T-helper 2 cell treated with Interferon-gamma antibody and Interleukin-4, amounts not matched to agents 5 μg/mL and 100 μg/mL, for 36 hours (primary cell): ENCODE data around the gene CAP2.
"Not testable (repeated sequence)": the region's sequence is repeated elsewhere in the genome, so short reads cannot be mapped to it uniquely, and the experiment has no call there.

ENCODE experiments used
- DNase-seq: peaks from one replicate; pipeline ENCODE4 v3.0.0; 2021; ENCODE audit warnings: low spot score
- H3K27ac Mint-ChIP-seq: one replicate; pipeline ENCODE4 v1.8.0; 2021; ENCODE audit warnings: mild to moderate bottlenecking, mixed read lengths
- H3K27me3 Mint-ChIP-seq: one replicate; pipeline ENCODE4 v1.8.0; 2021; ENCODE audit warnings: low read depth, mixed read lengths
- H3K36me3 Mint-ChIP-seq: one replicate; pipeline ENCODE4 v1.8.0; 2021; ENCODE audit warnings: low read depth, mixed read lengths
- H3K4me1 Mint-ChIP-seq: one replicate; pipeline ENCODE4 v1.8.0; 2021; ENCODE audit warnings: low read depth, mixed read lengths
- H3K4me3 Mint-ChIP-seq: one replicate; pipeline ENCODE4 v1.8.0; 2022; ENCODE audit warnings: mild to moderate bottlenecking, moderate library complexity, mixed read lengths
- H3K9me3 Mint-ChIP-seq: one replicate; pipeline ENCODE4 v1.8.0; 2021; ENCODE audit warnings: mixed read lengths

CAP2 gene

DNA sequence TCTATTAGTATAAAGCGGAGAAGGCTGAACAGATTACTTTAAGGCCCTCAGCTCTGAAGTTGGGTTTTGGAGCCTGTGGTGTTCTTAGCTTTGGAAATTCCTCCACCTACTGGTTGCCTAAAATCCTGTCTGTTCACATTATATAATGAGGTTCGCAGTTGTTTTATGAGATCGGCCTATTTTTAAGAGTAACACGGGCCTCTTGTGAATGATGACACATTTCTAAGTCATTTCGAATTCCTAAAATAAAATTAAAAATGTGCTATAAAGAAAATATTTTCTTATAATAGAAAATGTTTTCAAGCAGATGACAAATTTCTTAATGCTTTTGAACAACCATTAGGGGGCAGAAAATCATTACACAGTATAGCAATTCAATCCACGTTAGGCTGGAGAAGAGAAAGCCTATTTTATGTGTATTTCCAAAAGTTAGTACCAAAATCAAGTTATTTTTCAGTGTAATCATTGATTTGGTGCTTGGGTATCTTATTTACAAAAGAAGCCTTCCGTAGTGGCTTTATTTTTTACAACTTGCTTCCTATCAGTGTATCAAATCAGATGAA is 190.9 kb downstream of the CAP2 start:
- H3K4me1 Mint-ChIP-seq = peaks cover 7% of the 10 kb centered on the region

DNA sequence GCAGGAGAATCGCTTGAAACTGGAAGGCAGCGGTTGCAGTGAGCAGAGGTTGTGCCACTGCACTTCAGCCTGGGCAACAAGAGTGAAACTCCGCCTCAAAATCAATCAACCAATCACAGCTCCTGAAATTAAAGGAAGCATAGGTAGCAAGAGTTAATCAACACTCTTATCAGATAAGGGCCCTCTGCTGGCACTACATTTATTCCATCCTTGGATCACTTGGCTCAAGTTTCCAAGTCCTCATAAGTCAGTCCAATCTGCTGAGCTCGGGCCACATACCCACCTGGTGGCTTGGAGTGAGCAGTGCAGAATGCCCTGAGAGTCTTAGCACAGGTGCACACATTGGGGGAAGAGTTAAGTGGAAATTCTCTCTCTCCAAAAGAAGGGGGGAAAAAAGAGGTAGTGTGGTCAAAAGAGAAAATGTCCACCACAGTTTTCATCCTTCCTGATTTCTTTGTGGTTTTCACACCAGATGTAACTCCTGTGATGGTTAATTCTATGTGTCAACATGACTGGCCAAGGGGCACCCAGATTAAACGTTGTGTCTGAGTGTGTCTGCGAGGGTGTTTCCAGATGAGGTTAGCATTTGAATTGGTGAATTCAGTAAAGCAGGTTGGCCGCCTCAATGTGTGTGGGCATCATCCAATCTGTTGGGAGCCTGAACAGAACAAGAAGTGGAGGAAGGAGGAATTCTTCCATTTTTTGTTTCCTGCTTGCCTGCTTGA is 192.5 kb downstream of the CAP2 start:
- no peak overlapping the region for H3K4me3 Mint-ChIP-seq
- H3K36me3 Mint-ChIP-seq = no peaks in the 10 kb centered on the region
- peaks cover 6% of the 10 kb centered on the region for H3K4me1 Mint-ChIP-seq
- DNase-seq = no peak
- no peak overlapping the region for H3K27ac Mint-ChIP-seq
- H3K27me3 Mint-ChIP-seq = peaks cover 7% of the 10 kb centered on the region
- H3K9me3 Mint-ChIP-seq = no peaks in the 10 kb centered on the region

More for the DNA sequence above, 190.9 kb downstream of the CAP2 start:
- Mint-ChIP-seq H3K4me3 (no peak overlapping the region), H3K27ac (no peak overlapping the region), H3K36me3 (no peaks in the 10 kb centered on the region), H3K27me3 (peaks cover 9% of the 10 kb centered on the region), H3K9me3 (no peaks in the 10 kb centered on the region)
- no peak for DNase-seq

DNA sequence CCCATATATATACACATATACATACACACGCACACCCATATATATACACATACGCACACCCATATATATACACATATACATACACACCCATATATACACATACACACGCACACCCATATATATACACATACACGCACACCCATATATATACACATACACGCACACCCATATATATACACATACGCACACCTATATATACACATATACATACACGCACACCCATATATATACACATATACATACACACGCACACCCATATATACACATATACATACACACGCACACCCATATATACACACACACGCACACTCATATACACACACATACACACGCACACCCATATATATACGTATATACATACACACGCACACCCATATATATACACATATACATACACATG is 193.2 kb downstream of the CAP2 start:
- not testable (repeated sequence) for H3K4me3 Mint-ChIP-seq, H3K27ac Mint-ChIP-seq, H3K9me3 Mint-ChIP-seq, H3K4me1 Mint-ChIP-seq, H3K27me3 Mint-ChIP-seq, H3K36me3 Mint-ChIP-seq, DNase-seq

DNA sequence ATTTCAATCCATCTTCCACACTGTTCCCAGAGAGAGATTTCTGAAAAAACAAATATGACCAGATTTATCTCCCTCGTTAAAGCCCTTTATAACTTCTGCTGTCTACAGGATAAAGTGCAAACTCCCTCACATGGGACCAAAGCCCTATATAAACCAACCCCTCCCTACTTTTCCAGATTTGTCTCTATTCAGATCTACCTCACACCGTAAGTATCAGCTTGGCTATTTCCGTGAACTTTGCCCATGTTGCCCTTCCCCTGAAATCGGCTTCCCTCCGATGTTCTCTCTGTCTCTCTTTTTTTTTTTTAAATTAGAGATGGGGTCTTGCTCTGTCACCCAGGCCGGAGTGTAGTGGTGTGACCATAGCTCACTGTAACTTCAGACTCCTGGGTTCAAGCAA is 194.6 kb downstream of the CAP2 start:
- DNase-seq = no peak
- Mint-ChIP-seq H3K27ac (no peak overlapping the region), H3K36me3 (no peaks in the 10 kb centered on the region), H3K4me3 (no peak overlapping the region), H3K9me3 (no peaks in the 10 kb centered on the region), H3K4me1 (peaks cover 9% of the 10 kb centered on the region), H3K27me3 (peaks cover 3% of the 10 kb centered on the region)

DNA sequence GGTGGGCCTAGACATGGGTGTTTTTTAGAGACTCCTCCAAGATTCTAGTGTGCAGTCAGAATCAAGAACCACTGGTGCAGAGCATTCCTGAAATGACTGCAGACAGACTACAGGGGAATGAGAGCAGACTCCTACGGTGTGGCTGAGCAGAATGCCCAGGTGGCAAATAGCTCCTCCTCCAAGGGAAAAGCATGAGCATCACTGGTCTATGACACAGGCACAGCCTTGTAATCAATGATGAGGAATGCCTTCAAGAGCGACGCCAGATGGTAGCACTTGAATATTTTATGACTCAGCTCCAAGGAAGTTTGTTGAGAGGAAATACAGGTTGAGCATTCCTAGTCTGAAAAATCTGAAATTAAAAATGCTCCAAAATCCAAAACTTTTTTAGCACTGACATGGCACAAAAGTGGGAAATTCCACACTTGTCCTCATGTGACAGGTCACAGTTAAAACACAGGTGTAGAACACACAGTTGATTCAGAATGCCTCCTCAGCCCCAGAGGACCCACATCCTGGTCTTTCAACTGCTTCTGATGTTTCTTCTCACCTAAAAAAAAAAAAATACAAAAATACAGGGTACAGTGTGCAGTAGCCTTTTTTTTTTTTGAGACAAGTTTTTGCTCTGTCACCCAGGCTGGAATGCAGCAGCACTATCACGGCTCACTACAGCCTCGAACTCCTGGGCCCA is 196.2 kb downstream of the CAP2 start:
- H3K27ac Mint-ChIP-seq = no peak overlapping the region
- H3K4me1 Mint-ChIP-seq = peaks cover 4% of the 10 kb centered on the region
- H3K9me3 Mint-ChIP-seq = no peaks in the 10 kb centered on the region
- H3K36me3 Mint-ChIP-seq = no peaks in the 10 kb centered on the region
- DNase-seq = no peak
- peaks cover 6% of the 10 kb centered on the region for H3K27me3 Mint-ChIP-seq
- H3K4me3 Mint-ChIP-seq = no peak overlapping the region

- H3K4me1 Mint-ChIP-seq = peaks cover 4% of the 10 kb centered on the region
- H3K27me3 Mint-ChIP-seq = peaks cover 10% of the 10 kb centered on the region
- no peak overlapping the region for H3K4me3 Mint-ChIP-seq
- no peaks in the 10 kb centered on the region for H3K9me3 Mint-ChIP-seq
- no peaks in the 10 kb centered on the region for H3K36me3 Mint-ChIP-seq
- H3K27ac Mint-ChIP-seq = no peak overlapping the region
- DNase-seq = no peak
Observed at GRCh38 chr6:17591287-17591686, 197.9 kb downstream of the CAP2 start.

DNA sequence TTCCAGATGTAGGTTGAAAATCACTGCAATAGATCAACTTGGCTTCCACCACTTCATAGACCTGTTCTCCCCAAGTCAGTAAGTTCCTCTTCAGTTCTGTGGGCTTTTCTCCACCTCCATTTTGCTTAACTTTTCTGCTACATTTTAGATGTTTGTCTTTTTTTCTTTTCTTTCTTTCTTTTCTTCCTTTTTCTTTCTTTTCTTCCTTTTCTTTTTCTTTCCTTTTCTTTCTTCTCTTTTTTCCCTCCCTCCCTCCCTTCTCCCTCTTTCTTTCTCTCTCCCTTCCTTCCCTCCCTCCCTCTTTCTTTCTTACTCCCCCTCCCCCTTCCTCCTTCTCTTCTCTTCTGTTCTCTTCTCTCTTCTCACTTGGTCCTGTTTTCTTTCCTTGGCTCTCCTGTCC is 199.9 kb downstream of the CAP2 start:
- Mint-ChIP-seq H3K4me3 (no peak overlapping the region), H3K27ac (no peak overlapping the region), H3K27me3 (peaks cover 13% of the 10 kb centered on the region), H3K36me3 (no peaks in the 10 kb centered on the region), H3K9me3 (no peaks in the 10 kb centered on the region), H3K4me1 (peaks cover 4% of the 10 kb centered on the region)
- DNase-seq = no peak

- DNase-seq = no peak
- H3K36me3 Mint-ChIP-seq = no peaks in the 10 kb centered on the region
- H3K27ac Mint-ChIP-seq = no peak overlapping the region
- H3K4me3 Mint-ChIP-seq = no peak overlapping the region
- H3K27me3 Mint-ChIP-seq = peaks cover 13% of the 10 kb centered on the region
- H3K4me1 Mint-ChIP-seq = peaks cover 13% of the 10 kb centered on the region
- H3K9me3 Mint-ChIP-seq = no peaks in the 10 kb centered on the region
Observed at GRCh38 chr6:17596085-17596484, 202.7 kb downstream of the CAP2 start.

GRCh38 chr6:17599877-17600526 is 206.6 kb downstream of the CAP2 start, which contains the start of gene FAM8A1:
TSS of gene FAM8A1 (plus strand) at chr6:17600302. CDS start at chr6:17600410, 108 bp downstream.
- peak within 1 kb of the TSS; percentile 85 for H3K27ac Mint-ChIP-seq
- H3K9me3 Mint-ChIP-seq = no peaks in the 10 kb centered on the region
- peaks cover 32% of the 10 kb centered on the region for H3K4me1 Mint-ChIP-seq
- peaks cover 16% of the 10 kb centered on the region for H3K36me3 Mint-ChIP-seq
- peaks cover 4% of the 10 kb centered on the region for H3K27me3 Mint-ChIP-seq
- peak within 1 kb of the TSS; percentile 92 for H3K4me3 Mint-ChIP-seq
- peak; percentile 91 for DNase-seq

DNA sequence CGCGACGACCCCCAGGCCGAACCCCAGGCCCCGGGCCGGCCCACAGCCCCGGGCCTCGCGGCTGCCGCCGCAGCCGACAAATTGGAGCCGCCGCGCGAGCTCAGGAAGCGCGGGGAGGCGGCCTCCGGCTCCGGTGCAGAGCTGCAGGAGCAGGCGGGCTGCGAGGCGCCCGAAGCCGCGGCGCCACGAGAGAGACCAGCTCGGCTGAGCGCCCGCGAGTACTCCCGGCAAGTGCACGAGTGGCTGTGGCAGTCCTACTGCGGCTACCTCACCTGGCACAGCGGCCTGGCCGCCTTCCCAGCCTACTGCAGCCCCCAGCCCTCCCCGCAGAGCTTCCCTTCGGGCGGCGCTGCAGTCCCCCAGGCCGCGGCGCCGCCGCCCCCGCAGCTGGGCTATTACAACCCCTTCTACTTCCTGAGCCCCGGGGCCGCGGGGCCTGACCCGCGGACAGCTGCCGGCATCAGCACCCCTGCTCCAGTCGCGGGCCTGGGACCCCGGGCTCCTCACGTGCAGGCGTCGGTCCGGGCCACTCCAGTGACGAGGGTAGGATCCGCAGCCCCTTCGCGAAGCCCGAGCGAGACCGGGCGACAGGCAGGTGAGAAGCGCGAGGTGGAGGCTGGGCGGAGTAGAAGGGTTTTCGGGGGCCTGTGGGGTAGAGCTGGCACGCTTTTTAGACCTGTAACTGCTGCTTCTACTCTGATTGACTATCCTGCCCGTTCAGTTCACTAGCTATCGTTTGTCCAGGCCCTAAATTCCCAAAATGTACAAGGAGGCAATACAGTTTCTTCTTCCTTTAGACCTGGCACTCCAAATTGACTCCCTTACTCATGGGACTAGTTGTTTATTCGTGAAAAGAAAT is 207.4 kb downstream of the CAP2 start:
- peak; percentile 55 for DNase-seq
- Mint-ChIP-seq H3K27ac (peak overlapping the region; percentile 85), H3K4me3 (peak overlapping the region; percentile 92), H3K4me1 (peaks cover 32% of the 10 kb centered on the region), H3K27me3 (peaks cover 4% of the 10 kb centered on the region), H3K9me3 (no peaks in the 10 kb centered on the region), H3K36me3 (peaks cover 17% of the 10 kb centered on the region)

DNA sequence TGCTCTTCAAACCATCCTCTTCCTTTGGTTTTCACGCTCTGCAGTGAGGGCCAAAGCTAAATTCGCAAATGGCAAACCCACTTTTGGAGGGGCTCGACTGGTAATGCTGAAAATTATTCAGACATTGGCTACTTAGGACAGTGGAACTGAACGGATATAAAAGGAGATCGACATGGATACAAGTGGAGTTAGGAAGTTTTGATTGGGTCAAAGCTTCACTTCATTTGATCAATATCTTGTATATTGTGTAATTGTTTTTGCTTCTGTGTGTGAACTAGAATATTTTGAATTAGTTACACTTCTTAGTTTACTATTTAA is 207.9 kb downstream of the CAP2 start:
- peaks cover 21% of the 10 kb centered on the region for H3K36me3 Mint-ChIP-seq
- peak overlapping the region; percentile 85 for H3K27ac Mint-ChIP-seq
- no peaks in the 10 kb centered on the region for H3K9me3 Mint-ChIP-seq
- peaks cover 4% of the 10 kb centered on the region for H3K27me3 Mint-ChIP-seq
- peak overlapping the region; percentile 92 for H3K4me3 Mint-ChIP-seq
- H3K4me1 Mint-ChIP-seq = peaks cover 32% of the 10 kb centered on the region
- no peak for DNase-seq

DNA sequence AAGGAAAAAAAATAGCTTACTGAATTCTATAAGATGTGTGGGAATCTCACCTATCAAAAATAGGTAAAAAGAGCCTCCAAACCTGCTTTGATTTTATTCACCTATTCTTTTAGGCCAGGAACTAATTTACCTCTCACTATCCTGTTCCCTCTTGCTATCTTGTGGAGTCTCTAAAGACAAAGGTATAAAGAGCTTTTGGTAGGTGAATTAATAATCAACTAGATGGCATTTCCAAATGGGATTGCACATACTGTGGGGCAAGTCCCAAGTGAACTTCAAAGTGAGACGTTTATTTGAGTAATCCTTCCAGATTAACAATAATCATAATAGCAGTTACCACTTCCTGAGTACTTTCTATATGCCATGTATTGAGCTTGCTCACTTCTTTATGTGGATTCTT is 209.5 kb downstream of the CAP2 start:
- Mint-ChIP-seq H3K9me3 (no peaks in the 10 kb centered on the region), H3K4me3 (no peak overlapping the region), H3K27me3 (no peaks in the 10 kb centered on the region), H3K36me3 (peaks cover 25% of the 10 kb centered on the region), H3K27ac (no peak overlapping the region), H3K4me1 (peaks cover 32% of the 10 kb centered on the region)
- DNase-seq = no peak

- Mint-ChIP-seq H3K36me3 (peaks cover 32% of the 10 kb centered on the region), H3K9me3 (no peaks in the 10 kb centered on the region), H3K4me3 (no peak overlapping the region), H3K27ac (no peak overlapping the region), H3K4me1 (peaks cover 19% of the 10 kb centered on the region), H3K27me3 (no peaks in the 10 kb centered on the region)
- DNase-seq = no peak
Observed at GRCh38 chr6:17606606-17607005, 213.2 kb downstream of the CAP2 start.
